HK-2 (cell line): ENCODE measurements around the gene GTF2H2.
"Not testable (repeated sequence)": the region's sequence is repeated elsewhere in the genome, so short reads cannot be mapped to it uniquely, and the experiment has no call there.

Source experiments
- DNase-seq: peaks from one replicate; pipeline ENCODE4 v3.0.0-alpha.2; 2018; ENCODE audit not compliant: unreplicated experiment

The GTF2H2 gene

GRCh38 chr5:71013575-71013974, 53.9 kb downstream of the GTF2H2 start:
- no peak for DNase-seq

GRCh38 chr5:71011194-71011792, 56.2 kb downstream of the GTF2H2 start:
- no peak for DNase-seq

DNA sequence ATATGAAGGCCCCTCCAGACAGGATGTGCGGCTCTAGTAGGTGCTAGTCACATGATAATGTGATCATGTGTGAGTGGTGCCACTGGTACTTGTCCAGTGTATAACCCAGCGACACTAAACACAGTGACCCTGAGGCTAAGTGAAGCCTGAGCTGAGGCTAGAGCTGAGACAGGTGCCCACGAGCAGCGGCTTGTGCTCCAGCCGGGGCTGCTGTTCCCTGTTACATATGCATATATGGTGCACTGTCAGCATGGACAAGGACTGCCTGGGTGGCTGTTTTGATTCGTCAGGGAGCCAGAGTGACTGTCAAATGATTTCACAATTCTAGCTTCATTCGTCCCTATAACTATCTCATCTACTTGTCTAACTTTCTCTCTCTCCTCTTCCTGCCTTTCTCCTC, 60.5 kb downstream of the GTF2H2 start:
- DNase-seq, result not testable (repeated sequence)
